IMR-90 (cell line): ENCODE results near the gene ARHGEF10L. TPM values are rescaled to one million over a fixed set of nuclear protein-coding genes. Genes with fewer than 3 reads are reported as not detected.

Source experiments
- ATAC-seq: fragments of 200-7000 bp; cut with Tn5 transposase; 2 replicates; pipeline ENCODE4 v1.9.1; 2020; ENCODE audit warnings: low read depth, mild to moderate bottlenecking, moderate library complexity
- BruUV-seq: library from RNA; stranded (reverse); fragments of 400-500 nt; replicated peaks from 2 replicates; lab custom pipeline; 2021; lab: Mats Ljungman, UMichigan
- CTCF ChIA-PET: fragments of 300-600 bp; formaldehyde crosslinking; extraction: SDS; loops from one replicate; lab custom pipeline; 2021; ENCODE audit warnings: antibody characterized with exemption; lab: Yijun Ruan, JAX
- POLR2A ChIA-PET: fragments of 300-600 bp; sonication (Branson Sonifier 250); formaldehyde crosslinking; loops from one replicate; lab custom pipeline; 2022; ENCODE audit warnings: antibody characterized with exemption; ENCODE audit not compliant: unreplicated experiment; lab: Charles Lee
- DNase-seq: peaks from one replicate; pipeline ENCODE4 v3.0.0; 2013
- H2AFZ ChIP-seq: replicated peaks from 2 replicates; pipeline ENCODE3; 2013; ENCODE audit warnings: low read length, mild to moderate bottlenecking; ENCODE audit not compliant: poor library complexity
- H2AK5ac ChIP-seq: 2 replicates; pipeline ENCODE4 v1.6.1; 2013; ENCODE audit warnings: low read depth, low read length, inconsistent platforms
- H2AK9ac ChIP-seq: replicated peaks from 2 replicates; pipeline ENCODE3; 2013; ENCODE audit warnings: mild to moderate bottlenecking, low read depth, low read length, moderate library complexity; ENCODE audit not compliant: poor library complexity
- H2BK120ac ChIP-seq: 2 replicates; pipeline ENCODE4 v1.6.1; 2013; ENCODE audit warnings: low read depth, low read length, inconsistent platforms
- H2BK15ac ChIP-seq: 3 replicates; pipeline ENCODE4 v1.6.1; 2013; ENCODE audit warnings: low read depth, low read length, inconsistent platforms
- H2BK20ac ChIP-seq: 2 replicates; pipeline ENCODE4 v1.6.1; 2013; ENCODE audit warnings: low read depth, mild to moderate bottlenecking, inconsistent platforms, low read length, moderate library complexity
- H2BK5ac ChIP-seq: 2 replicates; pipeline ENCODE4 v1.6.1; 2013; ENCODE audit warnings: mild to moderate bottlenecking, low read depth, low read length, inconsistent platforms; ENCODE audit not compliant: poor library complexity, severe bottlenecking
- H3K14ac ChIP-seq: replicated peaks from 2 replicates; pipeline ENCODE4 v1.6.1; 2013; ENCODE audit warnings: low read depth, low read length, inconsistent platforms
- H3K18ac ChIP-seq: 2 replicates; pipeline ENCODE4 v1.6.1; 2013; ENCODE audit warnings: low read depth, low read length, control low read depth
- H3K23ac ChIP-seq: 2 replicates; pipeline ENCODE4 v1.6.1; 2013; ENCODE audit warnings: low read depth, low read length, inconsistent platforms
- H3K27ac ChIP-seq: 2 replicates; pipeline ENCODE4 v1.5.1; 2013; ENCODE audit warnings: mild to moderate bottlenecking, control low read depth, low read length; ENCODE audit not compliant: insufficient read depth
- H3K27me3 ChIP-seq: 2 replicates; pipeline ENCODE4 v1.6.1; 2013; ENCODE audit warnings: low read length; ENCODE audit not compliant: control insufficient read depth, insufficient read depth
- H3K36me3 ChIP-seq: 2 replicates; pipeline ENCODE4 v1.6.1; 2013; ENCODE audit warnings: low read length, mixed read lengths; ENCODE audit not compliant: control insufficient read depth, insufficient read depth
- H3K4ac ChIP-seq: 2 replicates; pipeline ENCODE4 v1.6.1; 2013; ENCODE audit warnings: low read depth, low read length, inconsistent platforms
- H3K4me1 ChIP-seq: 2 replicates; pipeline ENCODE4 v1.6.1; 2013; ENCODE audit warnings: low read length, mixed read lengths; ENCODE audit not compliant: control insufficient read depth, insufficient read depth
- H3K4me2 ChIP-seq: 2 replicates; pipeline ENCODE4 v1.6.1; 2013; ENCODE audit warnings: low read depth, mild to moderate bottlenecking, control low read depth, low read length, moderate library complexity
- H3K4me3 ChIP-seq: 2 replicates; pipeline ENCODE4 v1.5.1; 2013; ENCODE audit warnings: low read depth, mild to moderate bottlenecking, control low read depth, low read length, moderate library complexity; ENCODE audit not compliant: insufficient read depth
- H3K56ac ChIP-seq: 2 replicates; pipeline ENCODE4 v1.6.1; 2013; ENCODE audit warnings: low read length, inconsistent platforms; ENCODE audit not compliant: insufficient read depth; ENCODE audit errors: extremely low read depth
- H3K79me1 ChIP-seq, 2 experiments: 2 replicates each; pipeline ENCODE4 v1.6.1; 2013; ENCODE audit warnings: low read length in 2 of 2, inconsistent platforms in 1 of 2, low read depth in 1 of 2
- H3K9ac ChIP-seq: 2 replicates; pipeline ENCODE4 v1.6.1; 2013; ENCODE audit warnings: low read depth, low read length, control low read depth
- H3K9me1 ChIP-seq: 2 replicates; pipeline ENCODE4 v1.6.1; 2013; ENCODE audit warnings: low read length, inconsistent platforms; ENCODE audit not compliant: insufficient read depth
- H3K9me3 ChIP-seq: 2 replicates; pipeline ENCODE4 v1.6.1; 2013; ENCODE audit warnings: low read length; ENCODE audit not compliant: control insufficient read depth, insufficient read depth
- H4K20me1 ChIP-seq: 2 replicates; pipeline ENCODE4 v1.6.1; 2013; ENCODE audit warnings: low read length, inconsistent platforms; ENCODE audit not compliant: insufficient read depth
- H4K5ac ChIP-seq: 2 replicates; pipeline ENCODE4 v1.6.1; 2013; ENCODE audit warnings: mild to moderate bottlenecking, low read depth, low read length, control low read depth
- H4K8ac ChIP-seq, 2 experiments: 2 replicates each; pipeline ENCODE4 v1.6.1; 2013; ENCODE audit warnings: low read depth in 2 of 2, low read length in 2 of 2, control low read depth in 1 of 2, inconsistent platforms in 1 of 2
- H4K91ac ChIP-seq: 2 replicates; pipeline ENCODE4 v1.6.1; 2013; ENCODE audit warnings: low read depth, low read length, inconsistent platforms; ENCODE audit not compliant: insufficient read depth
- RCOR1 ChIP-seq: IDR thresholded peaks from 2 replicates; pipeline ENCODE4 v1.6.1; 2012; ENCODE audit warnings: mild to moderate bottlenecking, low read length, improper control_type of control experiment; ENCODE audit not compliant: insufficient replicate concordance
- WGBS, 2 experiments: methylation state at CpG; one replicate each; pipeline versions ENCODE4 v1.1.5 to v1.1.7; 2013; ENCODE audit warnings: missing lambda C conversion rate in 2 of 2; ENCODE audit not compliant: insufficient read length in 1 of 2; ENCODE audit errors: extremely low coverage in 2 of 2; 5-methylcytosine and 5-hydroxymethylcytosine counted together
- dilution Hi-C: fragments of 300-500 bp; cut with HindIII; formaldehyde crosslinking; loops from one replicate; pipeline ENCODE4 v1.14.3; 2018; ENCODE audit warnings: low sequenced_read_pairs; ENCODE audit not compliant: unreplicated experiment
- in situ Hi-C: fragments of 300-500 bp; cut with MboI; formaldehyde crosslinking; loops from 3 replicates; pipeline ENCODE4 v1.14.3; 2019; ENCODE audit warnings: low sequenced_read_pairs, inconsistent platforms, mixed read lengths
- intact Hi-C: fragments of 100-400 bp; cut with micrococcal nuclease; formaldehyde crosslinking; loops from 2 replicates; pipeline ENCODE4 v1.10.0; 2022
- polyA plus RNA-seq, 3 experiments: library from polyadenylated mRNA; depleted of rRNA; stranded (reverse); fragments of >200 nt; gene quantifications; 2 replicates each; pipeline ENCODE4 v1.2.3, GENCODE V29; 2012; ENCODE audit warnings: low replicate concordance in 1 of 3
- total RNA-seq: library from RNA; depleted of rRNA; stranded (reverse); fragments of >200 nt; gene quantifications from 2 replicates; pipeline ENCODE4 v1.2.3, GENCODE V29; 2012

Gene ARHGEF10L
- total and polyA plus RNA-seq, 2 of the 4 experiments (the other 2 are of a cell fraction): 4.8 to 12.4 TPM

- Histone ChIP-seq H3K27me3 (no peaks in the 10 kb centered on the region), H3K9me3 (no peaks in the 10 kb centered on the region), H3K14ac (no peak overlapping the region), H3K27ac (no peak overlapping the region), H4K20me1 (0 out of 2 replicates have a peak, but pooled peaks cover 4% of the 10 kb centered on the region), H2BK5ac (no peak overlapping the region), H3K4me3 (no peak overlapping the region), H3K56ac (no peak overlapping the region), H3K4me2 (no peak overlapping the region), H2BK20ac (no peak overlapping the region), H3K18ac (no peak overlapping the region), H4K91ac (no peak overlapping the region), H3K9ac (no peak overlapping the region), H3K4ac (no peak overlapping the region), H3K4me1 (no peaks in the 10 kb centered on the region), H3K23ac (no peak overlapping the region), H3K36me3 (peaks cover 16% of the 10 kb centered on the region), H4K5ac (no peak overlapping the region), H2AK5ac (no peak overlapping the region), H4K8ac (no peak overlapping the region), H2BK15ac (no peak overlapping the region), H2AK9ac (no peak overlapping the region), H3K79me1 (no peaks in the 10 kb centered on the region; a peak in 1 of 4 replicates), H3K9me1 (no peaks in the 10 kb centered on the region), H2BK120ac (no peak overlapping the region), H2AFZ (no peak overlapping the region)
- dilution Hi-C loops: no loop called here
- ChIA-PET POLR2A (no interaction called here), CTCF (interaction anchor here (0.6 kb wide), 1 partner anchor 103 kb away, joined by 4 read pairs; no protein-coding TSS in a partner anchor)
- intact Hi-C loops: no loop called here
- TF ChIP-seq RCOR1: no peak
- no CpG with 5 or more reads among the region's 6 CpGs for whole genome bisulfite sequencing, 2 experiments
- ATAC-seq (no peak), DNase-seq (no peak)
- no TSS peak for BruUV-seq
- in situ Hi-C loops: loop anchor here (5.0 to 10.0 kb wide), 2 partner anchors 443 to 916 kb away; no protein-coding TSS in a partner anchor
Measured at GRCh38 chr1:17658837-17659236, 119.3 kb downstream of the ARHGEF10L start.
